Left kidney (tissue), 2 donors: ENCODE measurements around the gene NFIL3. TPM values are rescaled to one million over a fixed set of nuclear protein-coding genes. Genes with fewer than 3 reads are reported as not detected.
"Not testable (repeated sequence)": the region's sequence is repeated elsewhere in the genome, so short reads cannot be mapped to it uniquely, and the experiment has no call there.

Experiments
- DNase-seq: peaks from one replicate; pipeline ENCODE4 v3.0.0-alpha.2; 2013
- polyA plus RNA-seq: library from polyadenylated mRNA; unstranded; fragments of 120-200 nt; gene quantifications from one replicate; pipeline ENCODE4 v1.2.1, GENCODE V29; 2013; ENCODE audit not compliant: insufficient read length

NFIL3 gene
- polyA plus RNA-seq, 1 donor = 32.8 TPM

- no peak for DNase-seq
Observed at GRCh38 chr9:91395553-91396471, 27.8 kb downstream of the NFIL3 start.

GRCh38 chr9:91395106-91395552, 28.5 kb downstream of the NFIL3 start:
- DNase-seq = no peak

- DNase-seq = no peak
Observed at GRCh38 chr9:91393826-91394225, 29.8 kb downstream of the NFIL3 start.

DNA sequence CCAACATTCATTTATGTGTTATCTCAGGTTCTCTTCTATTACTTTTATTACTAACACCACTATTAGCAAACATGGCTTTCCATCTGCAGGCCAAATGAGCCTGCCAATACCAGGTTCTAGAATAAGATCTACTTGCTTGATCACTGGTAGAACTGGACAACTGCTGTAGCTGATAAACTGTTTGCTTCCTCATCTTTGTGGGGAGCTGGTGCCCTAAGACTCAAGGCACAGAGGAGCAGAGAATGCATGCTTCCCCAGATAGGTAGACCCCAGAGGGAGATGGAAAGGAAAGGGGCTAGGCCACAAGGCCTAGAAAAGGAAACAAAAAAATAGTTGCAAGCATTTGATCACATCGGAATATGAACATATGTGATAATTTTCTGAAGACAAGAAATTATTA, 31.2 kb downstream of the NFIL3 start:
- DNase-seq = no peak

DNA sequence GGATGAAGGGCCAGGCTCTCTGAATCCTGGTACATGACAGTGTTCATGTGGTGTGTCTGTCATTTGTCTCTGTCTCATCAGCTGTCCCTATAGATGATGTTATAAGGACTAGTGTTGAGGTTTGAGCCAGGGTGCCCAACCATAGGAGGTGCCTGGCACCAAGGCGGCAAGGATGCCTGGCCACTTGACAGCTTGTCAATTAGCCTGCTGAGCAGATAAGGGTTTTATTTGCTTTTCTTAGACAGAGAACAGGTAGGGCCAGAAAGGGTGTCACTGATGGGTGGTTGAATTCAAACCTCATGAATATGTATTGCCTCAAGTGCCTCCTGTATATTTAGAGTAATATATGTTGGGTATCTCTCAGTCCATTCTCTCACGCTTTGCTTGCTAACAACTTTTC, 31.8 kb downstream of the NFIL3 start:
- no peak for DNase-seq

- no peak for DNase-seq
Observed at GRCh38 chr9:91391412-91391811, 32.2 kb downstream of the NFIL3 start.

DNA sequence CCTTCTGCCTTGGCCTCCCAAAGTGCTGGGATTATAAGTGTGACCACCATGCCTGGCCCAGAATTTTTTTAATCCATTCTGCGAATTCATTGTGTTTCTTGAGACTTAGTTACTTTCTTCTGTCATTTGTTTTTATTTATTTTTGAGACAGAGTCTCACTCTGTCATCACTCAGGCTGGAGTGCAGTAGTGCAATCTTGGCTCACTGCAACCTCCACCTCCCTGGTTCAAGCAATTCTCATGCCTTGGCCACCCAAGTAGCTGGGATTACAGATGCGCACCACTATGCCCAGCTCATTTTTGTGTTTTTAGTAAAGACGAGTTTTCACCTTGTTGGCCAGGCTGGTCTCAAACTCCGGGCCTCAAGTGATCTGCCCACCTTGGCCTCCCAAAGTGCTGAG, 33.9 kb downstream of the NFIL3 start:
- DNase-seq = not testable (repeated sequence)

DNA sequence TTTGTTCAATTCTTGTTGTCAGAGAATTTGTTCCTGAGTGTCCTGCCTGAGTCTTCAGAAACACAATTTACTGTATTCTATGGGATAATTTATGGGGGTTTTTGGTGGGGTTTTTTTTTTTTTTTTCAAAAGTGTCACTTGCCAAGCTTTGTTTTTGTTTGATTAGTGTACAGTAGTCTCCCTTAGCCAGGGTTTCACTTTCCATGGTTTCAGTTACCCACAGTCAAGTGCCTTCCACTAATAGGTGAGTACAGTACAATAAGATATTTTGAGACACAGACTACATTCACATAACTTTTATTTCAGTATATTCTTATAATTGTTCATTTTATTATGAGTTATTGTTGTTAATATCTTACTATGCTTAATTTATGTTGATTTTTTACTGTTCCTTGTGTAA, 36.9 kb downstream of the NFIL3 start:
- no peak for DNase-seq

DNA sequence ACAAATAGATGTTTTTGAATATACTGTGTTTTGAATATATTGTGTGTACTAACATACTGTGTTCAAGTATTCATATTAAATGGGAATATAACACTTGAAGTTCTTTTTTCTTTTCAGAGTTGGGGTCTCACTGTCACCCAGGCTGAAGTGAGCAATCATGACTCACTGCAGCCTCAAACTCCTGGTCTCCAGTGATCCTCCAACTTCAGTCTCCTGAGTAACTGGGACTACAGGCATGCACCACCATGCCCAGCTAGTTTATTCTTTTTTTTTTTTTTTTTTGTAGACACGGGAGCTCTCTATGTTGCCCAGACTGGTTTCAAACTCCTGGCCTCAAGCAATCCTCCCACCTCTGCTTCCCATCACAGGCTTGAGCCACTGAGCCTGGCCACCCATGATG, 38.7 kb downstream of the NFIL3 start:
- DNase-seq = no peak

DNA sequence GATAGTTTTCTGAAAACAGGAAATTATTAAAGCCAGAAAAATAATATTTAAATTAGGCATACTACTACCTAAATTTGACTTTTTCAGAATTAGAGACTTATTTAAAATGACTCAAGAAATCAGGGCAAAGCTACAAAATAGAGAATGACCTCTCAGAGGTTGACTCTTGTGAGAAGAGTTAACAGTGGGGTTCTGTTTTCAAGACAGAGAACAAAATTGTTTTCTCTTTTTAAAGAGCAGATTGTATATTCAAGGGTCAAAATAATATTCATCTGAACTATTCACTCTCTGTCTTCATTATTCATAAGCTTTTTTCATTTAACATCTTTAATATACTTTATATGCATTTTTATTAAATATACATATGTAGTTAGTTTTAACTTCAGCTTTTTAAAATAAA, 40.1 kb downstream of the NFIL3 start:
- no peak for DNase-seq

- DNase-seq = no peak
Observed at GRCh38 chr9:91382298-91382697, 41.3 kb downstream of the NFIL3 start.

DNA sequence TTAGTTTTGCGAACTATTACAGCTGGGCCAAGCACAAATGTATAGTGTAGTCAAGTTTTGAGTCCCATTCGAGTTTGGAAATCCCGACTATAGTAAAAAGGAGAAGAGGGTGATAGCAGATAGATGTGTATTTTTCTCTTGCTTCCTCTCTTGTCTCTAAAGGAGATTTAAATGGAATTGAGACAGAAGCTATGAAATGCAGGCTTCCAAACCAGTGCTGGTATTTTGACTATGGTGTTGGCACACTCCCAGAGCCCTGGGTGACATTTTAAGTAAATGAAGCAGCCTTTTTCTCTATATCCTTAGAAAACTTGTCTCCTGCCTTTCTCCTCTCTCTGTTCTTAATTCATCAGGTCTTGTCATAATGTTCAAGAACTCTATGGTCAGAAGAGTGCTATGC, 44.2 kb downstream of the NFIL3 start:
- no peak for DNase-seq

DNA sequence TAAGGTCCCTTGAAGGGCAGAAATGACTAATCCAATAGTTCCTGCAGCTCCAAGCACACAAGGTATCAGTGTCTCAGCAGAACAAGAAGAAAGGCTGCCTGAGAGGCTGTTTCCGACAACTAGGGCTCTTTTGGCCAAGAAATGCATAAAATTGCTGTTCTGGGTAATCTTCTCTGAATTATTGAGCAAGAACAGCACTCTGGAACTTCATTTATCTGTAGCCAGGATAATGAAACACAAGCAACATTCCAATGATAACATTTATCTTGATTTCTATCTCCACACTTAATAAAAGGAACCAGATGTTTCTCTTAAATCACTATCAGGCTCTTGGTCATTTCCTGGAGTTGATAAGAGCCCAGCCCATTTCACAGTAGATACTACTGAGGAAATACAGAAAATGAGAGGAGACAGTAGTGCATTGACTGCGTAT, 44.9 kb downstream of the NFIL3 start:
- no peak for DNase-seq

- not testable (repeated sequence) for DNase-seq
Observed at GRCh38 chr9:91378054-91378453, 45.6 kb downstream of the NFIL3 start.

DNA sequence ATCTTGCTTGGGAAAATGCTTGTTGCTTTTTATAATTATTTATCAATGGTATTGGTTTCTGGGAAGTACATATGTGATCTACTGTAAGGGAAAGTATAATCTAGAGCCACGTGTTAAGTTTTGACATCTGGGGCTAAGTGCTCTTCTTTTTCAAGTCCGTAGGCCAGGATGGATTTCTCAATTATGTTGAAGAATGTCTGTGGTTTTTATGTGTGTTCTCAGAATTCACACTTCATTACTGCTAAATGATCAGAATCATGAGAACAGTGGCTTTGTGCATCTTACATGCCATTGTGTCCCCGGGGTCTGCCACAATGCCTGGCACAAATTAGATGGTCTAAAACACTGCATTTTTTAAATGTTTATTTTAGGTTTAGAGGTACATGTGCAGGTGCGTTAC, 47.4 kb downstream of the NFIL3 start:
- DNase-seq = no peak

- DNase-seq = no peak
Observed at GRCh38 chr9:91374939-91375338, 48.7 kb downstream of the NFIL3 start.

DNA sequence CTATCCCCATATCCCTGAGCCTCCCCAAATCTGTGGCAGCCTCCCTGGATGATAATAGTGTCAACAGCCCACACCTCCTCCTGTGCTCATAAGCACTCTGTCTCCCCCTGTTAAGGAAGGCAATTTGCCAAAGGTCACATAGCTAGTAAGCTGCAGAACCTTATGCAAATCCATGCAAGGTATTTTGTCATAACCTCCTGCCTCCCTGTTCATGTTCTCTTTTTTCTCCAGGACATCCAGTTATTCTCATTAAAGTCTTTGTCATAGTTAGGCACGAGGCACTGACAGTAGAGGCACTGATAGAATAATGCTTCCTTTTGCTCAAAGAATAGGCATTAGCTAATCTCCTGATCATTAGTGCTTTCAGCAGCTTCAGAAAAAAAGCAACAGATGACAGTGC, 51.7 kb downstream of the NFIL3 start:
- no peak for DNase-seq

DNA sequence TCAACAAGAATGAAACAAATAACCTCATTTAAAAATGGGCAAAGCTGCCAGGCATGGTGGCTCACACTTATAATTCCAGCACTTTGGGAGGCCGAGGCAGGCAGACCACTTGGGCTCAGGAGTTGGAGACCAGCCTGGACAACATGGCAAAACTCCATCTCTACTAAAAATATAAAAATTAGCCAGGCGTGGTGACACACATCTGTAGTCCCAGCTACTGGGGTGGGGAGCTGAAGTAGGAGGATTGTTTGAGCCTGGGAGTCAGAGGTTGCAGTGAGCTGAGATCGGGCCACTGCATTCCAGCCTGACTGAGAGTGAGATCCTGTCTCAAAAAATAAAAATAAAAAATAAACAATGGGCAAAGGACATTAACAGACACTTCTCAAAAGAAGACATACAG, 53.6 kb downstream of the NFIL3 start:
- not testable (repeated sequence) for DNase-seq

GRCh38 chr9:91364702-91365101, 58.9 kb downstream of the NFIL3 start:
- no peak for DNase-seq

DNA sequence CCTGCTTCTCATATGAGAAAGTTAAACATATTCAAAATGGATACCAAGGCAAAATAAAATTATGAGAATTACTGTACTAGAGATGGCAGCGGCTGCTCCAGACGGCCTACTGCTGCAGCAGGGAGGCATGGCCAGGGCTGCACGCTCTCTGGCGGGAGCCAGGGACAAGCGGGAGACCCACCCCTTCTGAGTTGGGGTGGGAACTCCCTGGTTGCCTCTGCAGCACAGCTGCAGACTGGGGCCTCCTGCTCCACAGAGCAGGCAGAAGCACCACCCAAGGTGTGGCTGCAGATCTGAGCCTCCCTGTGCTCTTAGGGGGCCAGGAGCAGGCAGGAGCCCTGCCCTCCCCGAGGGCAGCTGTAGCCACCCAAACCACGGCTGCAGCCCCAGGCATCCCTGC, 59.6 kb downstream of the NFIL3 start:
- no peak for DNase-seq

DNA sequence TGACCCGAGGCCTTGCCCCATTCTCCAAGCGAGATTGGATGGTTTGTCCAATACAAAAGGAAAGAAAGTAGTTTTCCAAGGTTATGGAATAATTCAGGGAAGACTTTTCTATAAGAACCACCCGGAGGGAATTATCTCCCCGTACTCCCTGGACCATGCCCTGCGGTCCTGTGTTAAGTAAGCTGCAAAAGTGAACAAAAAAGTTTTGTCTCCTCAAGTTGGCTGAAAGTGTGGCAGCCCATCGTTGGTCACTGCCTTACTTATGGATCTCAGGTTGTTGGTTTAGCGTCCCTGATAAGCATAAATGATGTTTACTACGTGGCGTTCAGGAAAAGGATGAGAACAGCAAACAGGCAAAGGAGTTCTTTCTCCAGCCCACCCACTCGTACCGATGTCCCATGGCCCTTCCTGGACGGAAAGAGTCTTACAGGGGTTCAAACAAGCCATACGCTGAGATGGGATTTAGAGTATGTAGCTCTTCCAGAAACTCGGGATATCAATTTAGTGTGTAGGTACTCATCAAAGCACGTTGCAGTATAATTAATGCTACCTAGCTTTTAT, 61.5 kb downstream of the NFIL3 start:
- no peak for DNase-seq

DNA sequence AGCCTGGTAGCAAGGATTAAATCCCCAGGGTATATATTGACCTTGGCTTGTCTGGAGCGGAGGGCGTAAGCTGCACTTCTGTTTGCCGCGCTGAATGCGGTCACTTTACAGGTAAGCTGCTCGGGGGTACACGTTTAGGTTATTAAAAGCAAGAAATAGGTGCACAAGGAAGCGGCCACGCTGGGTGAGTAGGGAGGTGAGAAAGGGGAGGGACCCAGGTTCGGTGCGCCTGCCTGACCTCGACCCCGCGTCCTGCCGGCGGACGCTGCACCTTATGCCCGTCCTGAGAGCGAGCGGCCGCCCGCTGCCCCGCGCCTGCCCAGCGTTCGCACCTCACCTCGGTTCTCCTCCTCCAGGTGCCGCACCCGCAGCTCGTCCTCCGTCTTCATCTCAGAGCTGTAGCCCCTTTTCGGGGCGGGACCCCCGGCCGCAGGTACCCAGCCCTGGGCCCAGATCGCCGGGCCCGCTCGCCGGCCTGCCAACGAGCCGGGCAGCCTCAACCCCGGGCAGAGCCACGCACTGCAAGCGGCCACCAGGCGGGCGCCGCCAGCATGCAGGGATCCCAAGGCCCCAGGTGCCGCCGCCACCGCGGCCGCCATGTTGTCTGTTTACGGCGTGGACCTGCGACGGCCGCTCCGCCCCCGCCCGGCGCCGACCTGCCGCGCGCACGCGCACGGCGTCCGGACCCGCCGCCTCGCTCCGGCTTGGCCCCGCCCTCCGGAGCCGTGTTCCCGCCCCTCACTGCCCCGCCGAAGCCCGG, 62.2 kb downstream of the NFIL3 start, which contains the start of gene AUH:
Gene AUH, minus strand, starts transcription at position 628 of the 760 bp plus-strand sequence. Its CDS starts 29 bp downstream, at position 599.
- DNase-seq = peak; percentile 86
